K562 treated with DMSO at 1 percent for 12 hours (cell line): Measurements from ENCODE around the gene AMBP. TPM values are rescaled to one million over a fixed set of nuclear protein-coding genes. Genes with fewer than 3 reads are reported as not detected.

Source experiments
- total RNA-seq: library from RNA; unstranded; fragments of 300-600 nt; gene quantifications from 2 replicates; pipeline ENCODE4 v1.2.3, GENCODE V29; 2022; ENCODE audit not compliant: insufficient read depth

AMBP gene
- total RNA-seq, result not detected in 2 replicates

DNA sequence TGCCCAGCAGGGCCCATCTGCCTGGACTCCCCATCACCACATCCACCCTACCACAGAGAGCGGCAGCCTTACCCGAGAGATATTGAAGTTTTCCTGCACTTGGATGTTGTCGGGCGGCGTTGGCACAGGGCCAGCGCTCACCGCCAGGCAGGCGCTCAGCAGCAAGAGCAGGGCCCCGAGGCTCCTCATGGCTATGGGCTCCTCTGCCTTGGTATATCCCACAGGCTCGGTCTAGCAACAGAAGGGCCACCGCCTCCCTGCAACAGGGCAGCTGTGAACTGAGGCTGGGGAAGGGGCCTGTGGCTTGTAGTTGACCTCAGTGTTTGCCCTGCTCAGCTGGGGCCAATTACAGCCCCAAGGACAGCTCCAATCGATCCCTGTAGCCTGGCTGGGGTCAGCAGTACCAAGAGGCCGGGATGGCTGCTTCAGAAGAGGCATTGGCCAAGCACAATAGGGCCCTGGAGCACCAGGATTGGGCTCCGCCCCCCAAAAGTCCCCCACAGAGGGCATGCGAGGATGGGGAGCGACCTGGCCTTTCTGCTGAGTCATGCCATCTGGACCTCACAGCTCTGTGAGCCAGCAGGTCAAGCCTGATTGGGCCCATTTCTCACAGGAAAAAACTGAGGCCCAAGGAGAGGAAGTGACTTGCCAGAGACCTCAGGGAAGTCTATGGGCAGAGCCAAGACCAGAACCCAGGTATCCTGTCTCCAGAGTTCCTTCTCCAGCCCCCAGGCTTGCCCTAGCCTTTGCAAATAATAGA lies at the start of gene AMBP:
AMBP (minus strand) TSS at position 280 of the 760 bp plus-strand sequence; CDS start at position 189, 91 bp downstream.

DNA sequence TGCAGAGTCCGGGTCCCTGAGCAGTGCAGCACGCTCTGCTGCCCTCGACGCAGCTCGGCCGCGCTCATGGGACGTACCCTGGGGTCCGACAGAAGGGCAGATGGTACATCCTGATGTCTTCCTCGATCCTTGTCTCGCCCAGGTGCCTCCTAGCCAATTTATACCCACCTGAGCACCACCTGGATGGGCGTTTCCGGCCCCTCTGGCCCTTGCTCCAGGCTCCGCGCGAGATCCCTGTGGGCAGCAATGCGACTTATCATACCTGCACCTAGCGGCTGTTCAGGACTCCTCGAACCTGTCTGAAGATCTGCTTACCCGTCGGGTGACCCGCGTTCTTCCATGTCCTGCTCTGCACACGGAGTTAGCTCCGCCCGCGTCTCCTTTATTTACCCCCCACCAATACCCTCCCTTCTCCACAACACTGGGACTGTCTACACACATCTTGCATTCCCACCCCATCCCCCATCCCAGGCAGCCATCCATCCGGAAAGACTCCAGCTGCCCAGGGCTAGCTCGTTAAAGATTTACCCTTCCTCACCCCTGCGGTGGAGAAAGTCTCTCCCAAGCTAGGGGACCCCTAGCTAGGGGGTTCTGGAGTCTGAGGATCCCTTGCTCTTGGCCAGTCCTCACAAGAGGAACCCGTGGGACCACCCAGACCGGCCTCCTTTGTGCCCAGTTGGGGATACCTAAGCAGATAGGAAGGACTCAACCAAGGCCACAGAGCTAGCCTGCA lies 21.0 kb upstream of the AMBP start, which contains the start of gene KIF12:
KIF12 (minus strand) TSS at position 357 of the 733 bp plus-strand sequence; CDS start at position 341, 16 bp downstream.

Other genes with a start within 250 kb of the AMBP start
- gene ZNF618, start 202.0 kb downstream of the AMBP start, total RNA-seq, result 1.5 and 7.5 TPM in 2 replicates
- gene KIF12, start 21.0 kb upstream of the AMBP start, total RNA-seq, result not detected in 2 replicates
- gene COL27A1, start 77.2 kb upstream of the AMBP start, total RNA-seq, result not detected in 2 replicates
- gene ORM1, start 244.8 kb upstream of the AMBP start, total RNA-seq, result not detected in 2 replicates